NCI-H2029 (cell line): ENCODE measurements around the gene GPANK1.

Experiments
- DNase-seq: peaks from one replicate; lab custom pipeline; 2025; lab: John Stamatoyannopoulos, UW

The GPANK1 gene

DNA sequence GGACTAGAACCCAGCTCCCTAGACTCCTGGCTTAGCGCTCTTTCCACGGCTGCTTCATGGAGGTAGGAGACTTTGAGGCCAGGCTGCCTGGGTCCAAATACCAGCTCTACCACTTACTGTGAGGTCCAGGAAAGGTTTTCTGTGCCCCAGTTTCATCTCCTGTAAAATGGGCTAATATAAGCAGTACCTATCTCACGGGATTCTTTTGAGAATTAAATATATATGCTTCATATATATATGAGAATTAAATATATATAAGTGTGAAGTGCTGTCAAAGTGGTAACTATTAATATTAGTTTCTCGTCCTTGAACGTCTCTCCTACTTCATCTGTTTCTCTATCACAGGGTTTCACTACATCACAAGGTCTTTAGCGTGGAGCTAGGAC is 26.3 kb upstream of the GPANK1 start:
- DNase-seq = no peak

GRCh38 chr6:31690231-31691077 is 25.7 kb upstream of the GPANK1 start:
- DNase-seq = no peak

DNA sequence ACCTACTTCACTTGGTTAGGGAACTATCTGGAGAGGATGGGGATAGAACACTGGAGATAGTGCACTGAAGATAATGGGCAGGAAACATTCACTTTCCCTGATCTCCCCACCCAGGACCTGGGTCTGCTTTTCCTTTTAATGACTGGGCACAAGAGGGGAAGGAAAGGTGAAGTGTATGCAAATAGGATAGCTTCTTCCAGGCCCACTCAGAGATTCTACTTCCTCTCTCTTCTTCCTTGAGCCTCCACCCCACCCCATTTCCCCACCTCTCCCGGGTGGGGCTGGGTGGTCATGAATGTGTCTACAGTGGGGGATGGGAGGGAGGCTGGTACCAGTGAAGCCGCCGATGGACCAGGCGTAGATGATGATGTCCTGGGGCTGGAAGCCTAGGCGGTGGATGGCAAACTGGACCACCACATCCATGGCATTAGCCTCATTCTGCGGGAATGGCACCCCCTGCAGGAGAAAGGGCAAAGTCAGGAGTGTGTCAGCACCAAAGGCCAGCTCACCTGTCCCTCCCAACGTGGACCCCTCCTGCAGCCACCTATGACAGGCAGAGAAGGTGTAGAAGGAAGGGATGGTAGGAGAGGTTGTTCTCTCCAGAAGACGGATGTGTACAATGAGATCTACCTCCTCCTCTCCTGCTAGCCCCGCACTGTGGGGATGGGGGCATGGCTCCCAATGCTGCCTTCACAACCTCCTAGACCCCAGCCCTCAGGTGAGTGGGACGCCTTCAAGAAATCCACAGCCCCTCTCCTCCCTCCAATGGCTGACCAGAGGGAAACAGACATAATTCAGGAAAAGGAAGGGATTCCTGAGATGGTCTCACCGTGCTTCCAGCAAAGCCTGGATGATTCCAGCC is 24.7 kb upstream of the GPANK1 start:
- no peak for DNase-seq

GRCh38 chr6:31687860-31688693 is 23.3 kb upstream of the GPANK1 start:
- DNase-seq = no peak

DNA sequence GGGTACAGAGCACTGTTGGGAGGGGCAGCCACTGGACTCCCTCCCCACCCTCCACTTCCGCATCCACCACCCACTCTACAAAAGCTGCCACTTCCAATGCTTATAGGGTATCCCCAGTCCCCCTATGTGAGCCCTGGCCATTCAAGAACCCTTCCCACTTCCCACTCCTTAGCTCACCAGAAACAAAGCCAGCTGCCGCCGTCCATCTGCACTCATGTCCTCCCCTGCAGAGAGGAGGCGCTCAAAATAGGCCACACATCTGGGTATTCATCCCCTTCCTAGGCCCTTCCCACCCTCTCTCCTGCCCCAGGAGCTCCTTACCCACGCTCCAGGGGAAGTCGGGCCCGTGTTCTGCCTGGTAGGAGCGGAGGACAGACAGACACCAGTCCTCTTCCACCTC is 22.5 kb upstream of the GPANK1 start:
- no peak for DNase-seq

GRCh38 chr6:31686483-31686882 is 21.7 kb upstream of the GPANK1 start:
- no peak for DNase-seq

- DNase-seq = no peak
These were observed 18.8 kb upstream of the GPANK1 start for GRCh38 chr6:31683591-31683990.

DNA sequence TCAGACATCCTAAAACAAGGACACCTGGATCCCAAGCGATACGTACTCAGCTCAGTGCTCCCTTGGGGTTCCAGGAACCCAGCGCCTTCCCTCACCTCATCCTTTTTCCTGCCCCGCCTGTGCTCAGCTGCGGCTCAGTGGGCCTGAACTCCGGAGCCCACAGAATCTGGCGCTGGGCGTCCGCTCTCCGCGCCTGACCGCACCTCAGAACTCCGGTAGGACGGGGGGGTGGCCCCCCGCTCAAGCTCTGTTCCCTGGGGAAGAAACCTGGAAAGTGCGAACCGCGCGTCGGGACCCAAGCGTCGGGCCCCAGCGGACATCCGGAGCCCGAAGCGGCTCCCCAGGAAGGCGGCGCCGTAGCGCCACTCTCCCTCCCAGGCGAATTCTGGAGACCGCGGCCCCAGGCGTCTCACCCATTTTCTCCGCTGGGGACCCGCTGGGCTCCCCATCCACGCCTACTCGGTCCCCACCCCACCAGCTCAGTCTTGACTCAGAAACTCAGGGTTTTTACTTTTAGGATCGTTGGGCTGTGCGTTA is 16.4 kb upstream of the GPANK1 start:
- no peak for DNase-seq

GRCh38 chr6:31680226-31681134 is 15.7 kb upstream of the GPANK1 start, which contains the start of gene LY6G5C:
LY6G5C (minus strand) TSS chr6:31681067; CDS start chr6:31680373, 694 bp downstream.
- DNase-seq = peak; percentile 87

- DNase-seq = no peak
These were observed 13.2 kb upstream of the GPANK1 start for GRCh38 chr6:31677955-31678354.

GRCh38 chr6:31676904-31677303 is 12.1 kb upstream of the GPANK1 start:
- DNase-seq = no peak

- no peak for DNase-seq
These were observed 11.6 kb upstream of the GPANK1 start for GRCh38 chr6:31676322-31676903.

DNA sequence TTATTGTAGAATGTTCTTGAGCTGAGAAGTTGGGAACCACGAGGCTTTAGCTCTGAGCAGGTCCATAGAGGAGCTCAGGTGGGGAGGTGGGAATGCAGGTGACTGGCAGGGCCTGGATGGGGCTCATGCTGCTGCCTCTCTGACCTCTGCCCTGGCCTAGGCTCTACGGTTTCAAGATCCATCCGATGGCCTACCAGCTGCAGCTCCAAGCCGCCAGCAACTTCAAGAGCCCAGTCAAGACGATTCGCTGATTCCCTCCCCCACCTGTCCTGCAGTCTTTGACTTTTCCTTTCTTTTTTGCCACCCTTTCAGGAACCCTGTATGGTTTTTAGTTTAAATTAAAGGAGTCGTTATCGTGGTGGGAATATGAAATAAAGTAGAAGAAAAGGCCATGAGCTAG is 4.9 kb upstream of the GPANK1 start, which contains the start of gene LY6G5B:
TSS of gene LY6G5B (plus strand) at position 301 of the 400 bp plus-strand sequence. CDS start 975 bp downstream, outside the sequence.
- DNase-seq = no peak

- DNase-seq = no peak
These were observed 1.7 kb upstream of the GPANK1 start for GRCh38 chr6:31666337-31666965.

DNA sequence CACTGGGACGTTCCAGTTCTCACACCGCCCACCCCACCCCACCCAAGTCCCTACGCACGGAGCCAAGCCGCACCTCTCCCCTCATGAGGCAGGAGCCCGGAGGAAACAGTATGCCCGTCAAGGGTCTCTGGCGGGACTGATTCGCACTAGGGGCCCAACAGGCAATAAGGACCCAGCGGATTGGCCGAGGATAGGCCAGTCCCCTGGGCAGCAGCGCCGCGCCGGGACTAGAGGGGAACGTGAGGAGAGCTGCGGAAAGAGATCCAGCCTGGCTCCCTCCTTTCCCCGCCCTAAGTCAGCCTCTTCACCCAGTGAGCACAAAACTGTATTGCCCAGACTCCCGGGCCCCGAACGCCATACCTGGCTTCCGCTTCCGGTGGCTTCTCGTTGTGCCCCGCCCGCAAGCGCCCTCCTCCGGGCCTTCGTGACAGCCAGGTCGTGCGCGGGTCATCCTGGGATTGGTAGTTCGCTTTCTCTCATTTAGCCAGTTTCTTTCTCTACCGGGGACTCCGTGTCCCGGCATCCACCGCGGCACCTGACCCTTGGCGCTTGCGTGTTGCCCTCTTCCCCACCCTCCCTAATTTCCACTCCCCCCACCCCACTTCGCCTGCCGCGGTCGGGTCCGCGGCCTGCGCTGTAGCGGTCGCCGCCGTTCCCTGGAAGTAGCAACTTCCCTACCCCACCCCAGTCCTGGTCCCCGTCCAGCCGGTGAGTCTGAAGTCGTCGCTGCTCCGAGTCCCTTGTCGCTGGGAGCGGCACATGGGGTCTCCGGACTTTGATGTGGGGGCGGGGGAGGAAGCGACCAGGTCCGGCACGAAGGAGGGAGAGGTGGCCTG is 922 bp upstream of the GPANK1 start, which contains the start of gene CSNK2B:
TSS of gene CSNK2B (plus strand) at position 580 of the 836 bp plus-strand sequence. CDS start 752 bp downstream, outside the sequence.
- peak; percentile 99 for DNase-seq

DNA sequence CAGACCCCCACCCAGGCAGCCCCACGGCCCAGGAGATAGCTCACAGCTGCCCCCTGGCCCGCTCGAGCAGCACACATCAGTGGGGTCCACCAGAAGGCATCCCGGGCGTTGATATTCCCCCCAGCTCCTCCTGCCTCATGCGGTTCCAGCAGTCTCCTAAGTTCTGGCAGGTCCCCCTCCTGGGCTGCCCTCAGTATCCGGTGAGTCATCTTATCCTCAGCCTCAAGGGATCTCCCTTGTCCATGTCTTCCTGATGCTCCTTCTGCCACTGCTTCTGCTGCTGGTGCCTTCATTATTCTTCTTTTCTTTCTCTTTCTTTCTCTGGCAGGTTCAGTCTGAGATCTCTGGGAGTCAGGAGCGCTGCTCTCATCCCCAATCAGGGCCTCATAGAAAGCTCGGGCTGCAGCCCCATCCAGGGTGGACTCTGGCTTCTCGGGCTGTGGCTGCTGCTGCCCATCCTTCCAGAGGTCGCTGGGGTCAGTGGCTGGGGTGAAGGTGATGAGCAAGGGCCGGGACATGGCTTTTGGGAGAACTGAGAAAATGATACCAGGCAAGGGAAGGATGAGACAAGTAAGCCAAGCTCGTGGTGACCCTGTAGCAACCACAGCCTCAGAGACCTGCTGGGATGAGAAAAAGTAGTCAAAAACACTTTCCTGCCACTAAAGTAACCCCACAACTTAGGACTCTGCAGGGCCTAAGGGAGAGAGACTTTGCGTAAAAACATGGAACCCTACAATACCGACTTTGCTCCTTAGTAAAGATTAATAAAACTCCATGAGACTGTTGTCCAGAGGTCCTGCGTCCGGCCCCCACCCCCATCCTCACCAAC is 622 bp downstream of the GPANK1 start:
- DNase-seq = no peak

DNA sequence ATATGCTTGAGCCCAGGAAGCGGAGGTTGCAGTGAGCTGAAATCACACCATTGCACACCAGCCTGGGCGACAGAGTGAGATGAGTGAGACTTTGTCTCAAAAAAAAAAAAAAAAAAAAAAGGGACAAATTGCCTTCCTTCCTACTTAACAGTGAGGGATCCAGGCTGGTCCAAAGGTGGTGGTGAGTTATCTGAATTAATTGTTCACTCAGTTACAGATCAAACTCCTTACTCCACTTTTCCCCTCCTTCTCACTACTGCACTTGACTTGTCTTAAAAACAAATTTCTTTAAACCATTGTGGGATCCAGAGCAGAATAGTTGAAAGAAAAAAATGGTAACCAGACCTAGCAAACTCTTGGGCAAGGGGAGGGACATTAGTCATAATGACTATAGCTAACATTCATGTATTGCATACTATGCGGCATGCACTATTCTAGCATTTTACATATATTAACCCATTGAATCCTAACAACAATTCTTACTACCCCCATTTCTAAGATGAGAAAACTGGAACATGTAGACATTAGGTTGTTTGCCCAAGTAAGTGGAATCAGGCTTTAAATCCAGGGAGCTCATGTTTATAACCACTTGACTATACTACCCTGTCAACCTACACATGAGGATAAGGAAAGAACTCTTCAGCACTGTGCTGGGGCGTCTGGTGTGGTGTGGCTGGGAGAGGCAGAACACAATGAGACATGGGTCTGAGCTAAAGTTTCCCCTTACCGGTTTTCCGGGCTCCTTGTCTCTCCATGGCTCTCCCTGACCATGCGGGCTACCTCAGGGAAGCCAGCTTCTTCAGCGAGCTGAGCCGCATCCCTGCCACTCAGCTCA is 1.5 kb downstream of the GPANK1 start:
- DNase-seq = no peak
